ENCODE measurements around the gene SH3BP1. TPM values are rescaled to one million over a fixed set of nuclear protein-coding genes. Genes with fewer than 3 reads are reported as not detected.

Gene SH3BP1
- total RNA-seq, 1 experiment from 2014 or later, result 13.2 TPM

DNA sequence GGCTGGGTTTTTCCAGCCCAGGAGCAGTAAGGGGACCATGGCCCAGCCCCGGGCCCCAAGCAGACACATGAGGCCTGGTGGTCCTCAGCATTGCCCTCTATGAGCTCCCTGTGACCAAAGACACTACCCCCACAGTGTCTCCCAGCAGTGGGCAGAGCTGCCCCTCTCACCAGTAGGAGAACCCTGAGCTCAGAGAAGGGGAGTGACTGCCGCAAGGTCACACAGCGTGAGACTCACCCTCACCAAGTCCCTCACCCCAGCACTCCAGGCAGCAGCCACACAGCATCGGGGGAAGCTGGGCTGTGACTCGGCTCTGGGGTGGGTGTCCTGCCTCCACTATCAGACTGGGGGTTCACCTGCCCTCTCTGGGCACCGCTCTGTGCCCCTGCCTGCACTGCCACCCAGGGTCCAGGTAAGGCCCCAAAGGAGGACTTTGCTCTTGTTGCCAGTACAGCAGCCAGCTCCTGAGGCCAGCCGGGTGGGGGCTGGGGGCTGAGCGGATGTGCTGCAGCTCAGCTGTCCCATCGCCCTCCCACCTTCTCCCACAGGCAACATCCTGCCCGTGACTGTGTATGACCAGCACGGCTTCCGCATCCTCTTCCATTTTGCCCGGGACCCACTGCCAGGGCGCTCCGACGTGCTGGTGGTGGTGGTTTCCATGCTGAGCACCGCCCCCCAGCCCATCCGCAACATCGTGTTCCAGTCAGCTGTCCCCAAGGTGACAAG lies 7.9 kb upstream of the SH3BP1 start:
- no peak for DNase-seq (ENCODE audit: low spot score)
- in situ Hi-C loops (cut with HindIII; ENCODE audit: low sequenced_read_pairs), result no loop called here

- in situ Hi-C loops (cut with HindIII; ENCODE audit: low sequenced_read_pairs), result no loop called here
- peak; percentile 82 for DNase-seq (ENCODE audit: low spot score)
These were observed 7.0 kb upstream of the SH3BP1 start for GRCh38 chr22:37632174-37633088.

GRCh38 chr22:37633089-37633624 lies 6.3 kb upstream of the SH3BP1 start:
- in situ Hi-C loops (cut with HindIII; ENCODE audit: low sequenced_read_pairs), result no loop called here
- no peak for DNase-seq (ENCODE audit: low spot score)

DNA sequence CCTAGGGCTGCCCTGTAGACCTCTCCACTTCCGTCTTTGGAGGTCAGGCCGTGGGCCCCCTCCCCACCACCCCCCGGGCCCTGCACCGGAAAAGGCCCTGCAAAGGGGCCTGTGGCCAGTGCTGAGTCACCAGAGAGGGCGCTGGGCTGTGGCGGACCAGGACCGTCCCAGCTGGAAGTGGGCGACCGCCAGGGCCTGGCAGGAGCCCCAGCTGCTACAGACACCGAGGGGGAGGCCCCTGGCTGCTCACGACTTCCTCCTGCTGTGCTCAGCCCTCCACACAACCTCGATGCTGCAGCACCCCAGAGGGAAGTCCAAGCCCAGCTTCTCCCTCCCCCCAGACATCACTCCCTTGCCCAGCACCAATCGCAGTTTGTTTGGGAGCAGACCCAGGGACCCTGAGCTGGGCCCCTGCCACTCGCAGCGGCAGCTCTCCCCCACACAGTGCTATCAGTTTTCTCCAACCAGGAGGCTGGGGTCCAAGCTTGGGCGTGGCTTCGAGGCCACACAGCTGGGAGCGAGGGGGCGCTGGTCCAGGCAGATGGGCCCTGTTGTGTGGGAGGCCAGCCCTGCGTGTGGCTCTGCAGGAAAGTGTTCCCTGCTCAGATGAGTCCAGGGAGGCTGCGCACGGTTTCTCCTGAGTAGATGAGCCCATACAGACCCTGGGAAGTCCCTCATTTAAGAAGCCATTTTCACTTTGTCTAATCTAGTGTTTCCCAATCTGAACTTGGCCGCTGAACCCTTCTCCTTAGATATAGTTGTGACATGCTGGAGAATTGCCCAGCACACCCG lies 5.6 kb upstream of the SH3BP1 start:
- DNase-seq (ENCODE audit: low spot score), result no peak
- in situ Hi-C loops (cut with HindIII; ENCODE audit: low sequenced_read_pairs), result no loop called here

DNA sequence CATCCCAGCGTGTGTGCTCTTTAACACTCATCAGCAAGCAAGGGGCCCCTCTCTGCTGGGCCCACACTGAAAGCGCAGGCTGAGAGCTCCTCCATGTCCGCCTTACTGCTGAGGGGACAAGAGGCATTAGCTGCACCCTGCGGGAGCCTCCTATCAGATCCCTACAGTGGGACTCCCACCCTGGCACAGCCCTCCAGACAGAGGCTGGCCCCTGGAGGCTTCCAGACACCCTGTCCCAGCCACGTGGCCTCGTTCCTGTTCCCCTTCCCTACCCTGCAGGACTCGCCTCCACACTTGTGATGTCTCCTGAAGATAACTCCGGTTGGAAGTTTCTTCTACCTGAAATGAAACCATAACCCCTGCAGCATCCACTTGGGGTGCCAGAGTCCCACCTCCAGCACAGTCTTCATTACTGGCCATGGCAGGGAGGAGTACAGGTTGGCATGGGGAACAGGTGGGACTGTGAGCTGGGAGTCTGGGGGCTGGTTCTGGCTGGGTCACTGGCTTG lies 5.0 kb upstream of the SH3BP1 start:
- DNase-seq (ENCODE audit: low spot score), result no peak
- in situ Hi-C loops (cut with HindIII; ENCODE audit: low sequenced_read_pairs), result no loop called here

DNA sequence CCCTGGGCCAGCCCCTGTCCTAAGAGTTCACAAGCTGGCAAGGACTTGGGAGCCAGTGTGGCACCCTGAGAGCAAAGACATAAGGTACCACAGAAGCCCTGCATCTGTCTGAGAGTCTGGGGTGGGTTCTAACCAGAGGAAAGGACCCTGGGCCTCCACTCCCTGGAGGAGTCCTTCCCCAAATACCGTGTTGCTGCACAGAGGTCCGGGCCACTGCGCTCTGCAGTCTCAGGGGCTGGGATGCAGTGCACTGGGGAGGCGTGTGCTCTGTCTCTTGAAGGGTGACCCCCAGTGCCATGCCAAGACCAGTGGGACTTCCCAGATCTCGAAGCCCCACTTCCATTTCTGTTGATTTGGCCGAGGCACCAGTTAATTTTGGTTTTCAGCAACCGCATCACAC lies 4.3 kb upstream of the SH3BP1 start:
- no peak for DNase-seq (ENCODE audit: low spot score)
- in situ Hi-C loops (cut with HindIII; ENCODE audit: low sequenced_read_pairs), result no loop called here

DNA sequence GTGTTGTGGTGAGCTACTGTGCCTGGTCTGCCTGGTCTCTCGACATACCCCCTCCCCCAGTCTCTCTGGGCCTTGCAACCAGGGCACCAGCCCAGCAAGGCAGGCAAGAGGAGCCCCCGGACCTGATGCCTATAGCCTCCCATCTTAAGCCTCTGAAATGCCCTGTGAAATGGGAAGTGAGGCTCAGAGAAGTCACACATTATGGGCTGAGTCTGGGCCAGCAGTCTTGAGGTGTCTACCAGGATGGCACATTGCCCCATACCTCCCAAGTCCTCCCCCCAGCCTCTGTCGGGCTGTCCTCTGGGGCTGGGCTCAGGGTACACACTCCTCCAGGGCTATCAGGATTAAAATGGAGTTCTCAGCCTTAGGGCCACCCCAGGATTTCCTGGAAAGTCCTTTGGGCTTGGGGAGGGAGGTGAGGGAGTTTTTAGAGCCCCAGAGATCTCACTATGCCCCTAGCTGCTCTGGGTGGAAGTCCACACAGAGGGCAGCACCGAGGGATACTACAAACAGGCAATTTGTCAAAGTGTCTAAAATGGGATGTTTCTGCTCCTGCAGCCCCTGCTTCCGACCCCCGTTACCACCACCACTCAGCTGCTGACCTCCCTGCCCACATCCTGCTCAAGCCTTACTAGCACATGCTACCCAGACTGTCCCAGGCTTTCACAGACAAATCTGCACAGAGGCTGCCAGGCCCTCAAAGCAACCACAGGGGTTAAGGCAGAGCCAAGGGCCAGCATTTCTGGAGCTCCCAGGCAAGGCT lies 3.1 kb upstream of the SH3BP1 start:
- no peak for DNase-seq (ENCODE audit: low spot score)
- in situ Hi-C loops (cut with HindIII; ENCODE audit: low sequenced_read_pairs), result no loop called here

- DNase-seq (ENCODE audit: low spot score), result no peak
- in situ Hi-C loops (cut with HindIII; ENCODE audit: low sequenced_read_pairs), result no loop called here
These were observed 2.6 kb upstream of the SH3BP1 start for GRCh38 chr22:37636949-37637273.

- in situ Hi-C loops (cut with HindIII; ENCODE audit: low sequenced_read_pairs), result no loop called here
- no peak for DNase-seq (ENCODE audit: low spot score)
These were observed 939 bp upstream of the SH3BP1 start for GRCh38 chr22:37638391-37639069.

- in situ Hi-C loops (cut with HindIII; ENCODE audit: low sequenced_read_pairs), result no loop called here
These were observed 512 bp downstream of the SH3BP1 start for GRCh38 chr22:37639771-37640590.

GRCh38 chr22:37640591-37641560 lies 1.4 kb downstream of the SH3BP1 start:
- DNase-seq (ENCODE audit: low spot score), result no peak
- in situ Hi-C loops (cut with HindIII; ENCODE audit: low sequenced_read_pairs), result no loop called here

More at GRCh38 chr22:37639771-37640590, 512 bp downstream of the SH3BP1 start:
- no peak for DNase-seq (ENCODE audit: low spot score)

- in situ Hi-C loops (cut with HindIII; ENCODE audit: low sequenced_read_pairs), result no loop called here
- no peak for DNase-seq (ENCODE audit: low spot score)
These were observed 2.1 kb downstream of the SH3BP1 start for GRCh38 chr22:37641561-37641949.

- DNase-seq (ENCODE audit: low spot score), result peak; percentile 88
These were observed 3.9 kb downstream of the SH3BP1 start for GRCh38 chr22:37643225-37643847.

DNA sequence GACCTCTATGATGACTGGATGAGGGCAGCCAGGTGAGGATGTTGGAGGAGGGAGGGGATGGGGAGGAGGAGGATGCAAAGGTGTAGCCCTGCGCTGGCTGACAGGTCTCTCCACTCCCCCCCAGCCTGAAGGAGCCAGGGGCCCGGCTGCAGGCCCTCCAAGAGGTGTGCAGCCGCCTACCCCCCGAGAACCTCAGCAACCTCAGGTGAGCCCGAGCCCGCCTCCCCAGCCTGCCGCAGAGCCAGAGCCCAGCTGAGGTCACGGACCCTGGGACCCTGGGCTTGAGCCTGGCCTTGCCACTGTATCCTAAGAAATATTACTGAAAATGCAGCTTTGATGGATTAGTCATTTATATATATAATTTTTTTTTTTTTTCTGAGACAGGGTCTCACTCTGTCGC lies 7.8 kb downstream of the SH3BP1 start:
- no peak for DNase-seq (ENCODE audit: low spot score)
- in situ Hi-C loops (cut with HindIII; ENCODE audit: low sequenced_read_pairs), result no loop called here

More at GRCh38 chr22:37643225-37643847, 3.9 kb downstream of the SH3BP1 start:
- in situ Hi-C loops (cut with HindIII; ENCODE audit: low sequenced_read_pairs), result no loop called here

GRCh38 chr22:37647928-37648327 lies 8.5 kb downstream of the SH3BP1 start:
- DNase-seq (ENCODE audit: low spot score), result no peak

More at GRCh38 chr22:37647928-37648327, 8.5 kb downstream of the SH3BP1 start:
- in situ Hi-C loops (cut with HindIII; ENCODE audit: low sequenced_read_pairs), result no loop called here
